Esophagus (tissue), 2 donors: ENCODE measurements around the gene SPRED3. TPM values are rescaled to one million over a fixed set of nuclear protein-coding genes. Genes with fewer than 3 reads are reported as not detected.
"Not testable (repeated sequence)": the region's sequence is repeated elsewhere in the genome, so short reads cannot be mapped to it uniquely, and the experiment has no call there.

Experiments
- H3K27ac ChIP-seq, 2 donors: one replicate each; pipeline ENCODE4 v1.5.1; 2013; ENCODE audit warnings: low read depth in 2 of 2, mild to moderate bottlenecking in 2 of 2, inconsistent platforms in 1 of 2, low read length in 1 of 2, moderate library complexity in 1 of 2
- H3K27me3 ChIP-seq, 2 donors: one replicate each; pipeline ENCODE4 v1.6.1; 2013; ENCODE audit warnings: low read length in 2 of 2, control low read depth in 1 of 2, mild to moderate bottlenecking in 1 of 2; ENCODE audit not compliant: insufficient read depth in 2 of 2, control insufficient read depth in 1 of 2
- H3K36me3 ChIP-seq, 2 donors: one replicate each; pipeline ENCODE4 v1.6.1; 2013; ENCODE audit warnings: low read length in 1 of 2; ENCODE audit not compliant: control insufficient read depth in 2 of 2, insufficient read depth in 2 of 2
- H3K4me1 ChIP-seq, 2 donors: one replicate each; pipeline ENCODE4 v1.6.1; 2013; ENCODE audit warnings: low read length in 1 of 2; ENCODE audit not compliant: control insufficient read depth in 2 of 2, insufficient read depth in 2 of 2
- H3K4me3 ChIP-seq, 2 donors: one replicate each; pipeline ENCODE4 v1.5.1; 2013; ENCODE audit warnings: low read length in 2 of 2, mild to moderate bottlenecking in 2 of 2, low read depth in 1 of 2, moderate library complexity in 1 of 2
- H3K9me3 ChIP-seq, 2 donors: one replicate each; pipeline ENCODE4 v1.6.1; 2013; ENCODE audit warnings: mild to moderate bottlenecking in 2 of 2, low read depth in 1 of 2, low read length in 1 of 2, moderate library complexity in 1 of 2; ENCODE audit not compliant: control insufficient read depth in 2 of 2, insufficient read depth in 1 of 2
- WGBS, 2 donors: extraction: QIAGEN DNeasy Blood & Tissue Kit; methylation state at CpG; one replicate each; pipeline ENCODE4 v1.1.7; 2013; 5-methylcytosine and 5-hydroxymethylcytosine counted together
- polyA plus RNA-seq, 2 donors: library from polyadenylated mRNA; stranded (reverse); fragments of 200-250 nt; gene quantifications; one replicate each; pipeline ENCODE4 v1.2.3, GENCODE V29; 2013
- donor health status: healthy with polysubstance abuse.
- donor health status: Bipolar disorder and iron deficiency.

SPRED3 gene
- polyA plus RNA-seq, 2 donors: 0.24 to 0.37 TPM

DNA sequence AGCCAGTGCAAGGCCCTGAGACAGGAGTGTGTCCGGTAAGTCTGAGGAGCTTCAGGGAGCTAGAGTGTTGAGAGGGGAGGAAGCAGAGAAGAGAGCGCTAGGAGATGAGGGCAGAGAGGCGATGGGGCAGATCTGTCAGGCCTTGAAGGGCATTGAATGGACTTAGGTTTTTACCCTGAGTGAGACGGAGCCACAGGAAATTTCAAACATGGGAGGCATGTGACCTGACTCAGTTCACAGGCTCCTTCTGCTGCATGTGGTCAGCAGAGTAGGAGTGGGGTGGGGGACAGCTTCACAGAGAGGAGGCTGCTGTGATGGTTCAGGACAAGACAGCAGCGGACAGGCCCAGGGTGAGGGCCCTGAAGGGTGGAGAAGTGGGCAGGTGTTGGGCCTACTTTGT, 11.9 kb downstream of the SPRED3 start:
- WGBS, 2 donors: 75% methylated on average over 5 of the region's 5 CpGs
- H3K4me3 ChIP-seq: no peak overlapping the region
- no peaks in the 10 kb centered on the region for H3K27me3 ChIP-seq

DNA sequence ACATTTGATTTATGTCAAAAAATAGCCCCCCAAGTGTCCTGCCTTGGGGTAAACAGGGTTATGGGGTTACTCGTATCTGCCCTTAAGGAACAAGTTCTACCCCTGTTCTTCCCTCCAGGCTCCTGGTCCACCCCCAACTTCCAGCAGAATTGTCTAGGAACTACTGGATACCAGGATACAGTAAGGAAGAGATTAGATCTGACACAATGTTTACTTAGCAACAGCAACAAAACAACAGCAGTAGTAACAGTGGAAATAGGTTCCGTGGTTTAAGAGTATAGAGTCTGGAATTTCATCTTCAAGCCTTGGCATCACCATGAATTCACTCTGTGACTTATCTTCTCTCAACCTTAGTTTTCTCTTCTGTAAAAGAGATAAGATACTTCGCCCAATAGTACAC, 12.7 kb downstream of the SPRED3 start:
- WGBS, 2 donors: 56 to 63% methylated on average over 3 of the region's 3 CpGs
- H3K36me3 ChIP-seq: peaks cover 0 to 10% of the 10 kb centered on the region in 2 donors

More for the DNA sequence above, 11.9 kb downstream of the SPRED3 start:
- Histone ChIP-seq H3K27ac (no peak overlapping the region), H3K9me3 (no peaks in the 10 kb centered on the region), H3K36me3 (peaks cover 0 to 8% of the 10 kb centered on the region in 2 donors), H3K4me1 (peaks cover 0 to 5% of the 10 kb centered on the region in 2 donors)

DNA sequence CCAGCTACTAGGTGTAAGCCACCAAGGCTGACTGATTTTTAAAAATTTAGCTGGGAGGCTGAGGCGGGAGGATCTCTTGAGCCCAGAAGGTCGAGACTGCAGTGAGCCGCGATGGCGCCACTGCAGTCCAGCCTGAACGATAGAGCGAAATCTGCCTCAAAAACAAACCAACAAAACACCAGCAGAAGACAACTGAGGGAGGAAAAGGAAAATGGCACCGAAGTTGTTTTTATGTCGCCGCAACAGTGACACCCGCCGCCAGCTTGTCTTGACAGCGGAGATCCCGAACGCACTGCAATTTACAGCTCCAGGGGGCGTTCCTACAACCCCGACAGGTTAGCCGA, 14.1 kb downstream of the SPRED3 start:
- WGBS, 2 donors: 6 to 7% methylated on average over 18 of the region's 18 CpGs
- peak overlapping the region; percentile 3 to 73 for H3K27ac ChIP-seq

More for the DNA sequence above, 12.7 kb downstream of the SPRED3 start:
- Histone ChIP-seq H3K9me3 (no peaks in the 10 kb centered on the region), H3K27me3 (no peaks in the 10 kb centered on the region), H3K27ac (no peak overlapping the region), H3K4me1 (peaks cover 0 to 2% of the 10 kb centered on the region in 2 donors), H3K4me3 (no peak overlapping the region)

DNA sequence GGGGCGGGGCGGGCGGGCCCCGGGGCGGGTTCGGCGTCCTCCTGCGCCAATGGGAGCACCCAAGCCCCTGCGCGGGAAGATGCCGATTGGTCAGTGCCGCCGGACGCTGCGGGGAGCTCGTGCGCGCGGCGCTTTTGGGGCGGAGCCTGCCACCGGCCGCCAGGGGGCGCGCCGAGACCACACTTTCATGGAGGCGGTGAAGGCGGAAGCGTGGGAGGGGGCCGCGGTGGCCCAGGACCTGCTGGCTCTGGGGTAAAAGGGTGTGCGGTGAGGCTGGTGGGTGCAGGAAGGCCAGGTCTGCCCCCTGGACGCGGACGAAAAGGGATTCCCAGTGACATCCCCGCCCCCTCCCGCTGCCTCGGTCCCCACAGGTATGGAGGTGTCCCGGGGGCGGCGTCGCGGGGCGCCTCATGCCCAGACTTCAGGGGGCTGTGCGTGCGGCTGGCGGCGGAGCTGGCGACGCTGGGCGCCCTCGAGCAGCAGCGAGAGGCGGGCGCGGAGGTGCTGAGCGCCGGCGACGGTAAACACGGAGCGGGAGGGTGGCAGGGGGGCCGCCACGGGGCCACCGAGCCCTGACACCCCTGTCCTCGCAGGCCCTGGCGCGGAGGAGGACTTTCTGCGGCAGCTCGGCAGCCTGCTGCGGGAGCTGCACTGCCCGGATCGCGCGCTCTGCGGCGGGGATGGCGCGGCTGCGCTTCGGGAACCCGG, 14.6 kb downstream of the SPRED3 start, which contains the start of gene FAM98C:
Gene FAM98C, plus strand, starts transcription at position 127 of the 708 bp plus-strand sequence. Its CDS starts 61 bp downstream, at position 188.
- H3K27ac ChIP-seq: peak within 1 kb of the TSS; percentile 86 to 90
- H3K4me1 ChIP-seq: peaks cover 0 to 2% of the 10 kb centered on the region in 2 donors
- WGBS, 2 donors: 0 to 1% methylated on average over 60 to 82 of the region's 82 CpGs
- no peaks in the 10 kb centered on the region for H3K27me3 ChIP-seq
- H3K9me3 ChIP-seq: no peaks in the 10 kb centered on the region
- peaks cover 3 to 17% of the 10 kb centered on the region in 2 donors for H3K36me3 ChIP-seq
- peak within 1 kb of the TSS; percentile 73 to 99 for H3K4me3 ChIP-seq

More for the DNA sequence above, 14.1 kb downstream of the SPRED3 start:
- H3K4me1 ChIP-seq: peaks cover 0 to 2% of the 10 kb centered on the region in 2 donors
- H3K36me3 ChIP-seq: peaks cover 3 to 17% of the 10 kb centered on the region in 2 donors
- no peaks in the 10 kb centered on the region for H3K9me3 ChIP-seq
- H3K27me3 ChIP-seq: no peaks in the 10 kb centered on the region
- H3K4me3 ChIP-seq: peak overlapping the region; percentile 26 to 73

DNA sequence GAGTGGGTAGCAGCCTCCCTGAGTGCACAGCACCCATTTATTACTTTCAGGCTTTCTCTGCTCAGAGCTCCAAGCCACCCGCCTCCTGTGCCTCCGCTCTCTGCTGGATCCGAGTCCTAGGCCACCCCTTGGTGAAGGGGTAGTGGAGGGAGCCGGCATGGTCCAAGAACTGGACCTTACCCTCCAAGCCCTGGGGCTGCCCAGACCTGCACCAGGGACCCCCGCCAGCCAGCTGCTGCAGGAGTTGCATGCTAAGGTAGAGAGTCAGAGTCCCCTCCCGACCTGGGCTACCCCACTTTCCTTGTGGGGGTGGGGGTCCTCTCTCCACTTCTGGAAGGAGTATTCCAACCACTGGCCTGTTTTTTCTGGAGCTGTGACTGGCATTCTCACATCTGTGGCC, 16.4 kb downstream of the SPRED3 start:
- WGBS, 2 donors: 91 to 93% methylated on average over 6 of the region's 6 CpGs
- Histone ChIP-seq H3K4me1 (peaks cover 0 to 2% of the 10 kb centered on the region in 2 donors), H3K4me3 (no peak overlapping the region), H3K36me3 (peaks cover 3 to 17% of the 10 kb centered on the region in 2 donors), H3K27me3 (no peaks in the 10 kb centered on the region), H3K27ac (no peak overlapping the region), H3K9me3 (no peaks in the 10 kb centered on the region)

DNA sequence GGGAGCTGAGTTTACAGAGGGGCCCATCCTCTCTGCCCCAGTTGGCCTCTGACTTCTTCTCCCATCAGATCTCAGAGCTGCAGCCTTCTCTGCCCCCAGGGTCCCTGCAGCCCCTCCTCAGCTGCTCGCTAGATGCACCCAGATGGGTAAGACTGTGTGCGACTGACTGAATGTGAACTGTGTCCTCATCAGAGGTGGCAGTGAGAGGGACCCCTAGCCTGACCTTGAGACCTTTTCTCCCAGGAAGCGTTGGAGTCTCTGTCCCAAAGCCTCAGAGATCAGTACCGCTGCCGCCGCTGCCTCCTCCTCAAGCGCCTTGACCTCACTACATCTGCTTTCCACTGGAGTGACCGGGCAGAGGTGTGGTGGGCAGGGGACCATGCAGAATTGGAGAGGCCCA, 16.8 kb downstream of the SPRED3 start:
- Histone ChIP-seq H3K9me3 (no peaks in the 10 kb centered on the region), H3K36me3 (peaks cover 3 to 17% of the 10 kb centered on the region in 2 donors), H3K4me3 (no peak overlapping the region), H3K4me1 (peaks cover 0 to 2% of the 10 kb centered on the region in 2 donors), H3K27ac (no peak overlapping the region), H3K27me3 (no peaks in the 10 kb centered on the region)
- 95% methylated on average over 8 of the region's 8 CpGs for WGBS, 2 donors

DNA sequence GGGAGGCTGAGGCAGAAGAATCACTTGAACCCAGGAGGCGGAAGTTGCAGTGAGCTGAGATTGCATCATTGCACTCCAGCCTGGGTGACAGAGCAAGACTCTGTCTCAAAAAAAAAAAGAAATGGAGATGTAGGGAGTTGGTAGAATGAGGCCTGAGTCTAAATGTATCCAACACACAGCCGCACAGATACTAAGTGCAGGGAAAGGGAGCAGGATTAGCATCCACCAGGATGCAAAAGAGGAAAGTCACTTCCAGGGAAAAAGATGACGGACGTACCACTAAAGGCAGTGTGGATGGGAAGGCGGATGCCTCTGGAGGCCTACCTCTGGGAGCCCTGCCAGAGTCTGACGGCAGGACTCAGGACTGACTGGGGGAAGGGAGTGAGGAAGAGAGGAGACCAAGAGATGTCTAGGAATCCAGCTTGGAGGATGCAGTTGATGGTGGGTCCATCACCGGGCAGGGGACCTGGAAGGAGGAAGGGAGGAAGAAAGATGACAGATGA, 21.2 kb downstream of the SPRED3 start:
- Histone ChIP-seq H3K27ac (no peak overlapping the region), H3K36me3 (peaks cover 3 to 16% of the 10 kb centered on the region in 2 donors), H3K27me3 (no peaks in the 10 kb centered on the region), H3K4me1 (no peaks in the 10 kb centered on the region), H3K9me3 (no peaks in the 10 kb centered on the region), H3K4me3 (no peak overlapping the region)
- 54 to 56% methylated on average over 7 of the region's 7 CpGs for WGBS, 2 donors

DNA sequence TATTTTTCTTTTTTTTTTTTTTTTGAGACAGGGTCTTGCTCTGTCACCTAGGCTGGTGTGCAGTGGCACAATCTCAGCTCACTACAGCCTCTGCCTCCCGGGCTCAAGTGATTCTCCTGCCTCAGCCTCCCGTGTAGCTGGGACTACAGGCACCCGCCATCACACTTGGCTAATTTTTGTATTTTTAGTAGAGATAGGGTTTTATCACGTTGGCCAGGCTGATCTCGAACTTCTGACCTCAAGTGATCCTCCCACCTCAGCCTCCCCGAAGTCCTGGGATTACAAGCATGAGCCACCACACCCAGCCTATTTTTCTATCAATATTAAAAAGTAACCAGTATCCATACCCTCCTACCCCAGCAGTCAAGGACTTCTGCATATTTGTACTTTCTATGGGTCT, 21.9 kb downstream of the SPRED3 start:
- not testable (repeated sequence) for H3K27me3 ChIP-seq, H3K27ac ChIP-seq, H3K4me1 ChIP-seq, H3K9me3 ChIP-seq, H3K4me3 ChIP-seq, H3K36me3 ChIP-seq
- WGBS, 2 donors: 78 to 82% methylated on average over 6 of the region's 6 CpGs

DNA sequence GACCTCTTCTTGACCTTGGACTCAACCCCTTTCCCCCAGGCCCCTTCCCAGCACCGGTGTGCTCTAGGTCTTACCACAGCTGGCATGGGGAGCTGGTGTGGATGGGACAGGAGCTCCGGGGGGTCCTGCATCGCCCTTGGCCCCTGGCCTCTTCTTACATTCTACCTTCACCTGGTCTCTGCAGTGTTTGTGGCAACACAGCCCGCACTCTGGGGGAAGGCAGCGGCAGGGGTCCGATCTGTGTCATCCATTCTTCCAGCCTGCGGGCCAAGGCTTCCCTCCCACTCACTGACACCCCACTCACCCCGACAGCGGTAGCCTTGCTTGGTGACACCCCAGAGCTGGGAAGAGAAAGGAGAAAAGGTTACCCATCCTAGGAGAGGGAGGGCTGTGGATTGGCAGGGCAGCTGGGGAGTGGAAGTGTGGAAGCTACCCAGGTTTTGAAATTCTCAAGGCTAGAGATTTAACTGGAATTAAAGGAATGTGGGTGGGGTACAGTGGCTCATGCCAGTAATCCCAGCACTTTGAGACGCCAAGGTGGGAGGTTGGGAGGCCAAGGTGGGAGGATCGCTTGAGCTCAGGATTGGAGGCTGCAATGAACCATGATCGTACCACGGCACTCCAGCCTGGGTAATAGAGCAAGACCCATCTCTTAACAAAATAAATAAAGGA, 22.7 kb downstream of the SPRED3 start:
- H3K36me3 ChIP-seq: peaks cover 3 to 7% of the 10 kb centered on the region in 2 donors
- no peak overlapping the region for H3K4me3 ChIP-seq
- 83 to 85% methylated on average over 12 to 13 of the region's 13 CpGs for WGBS, 2 donors

More for the DNA sequence above, 22.7 kb downstream of the SPRED3 start:
- H3K9me3 ChIP-seq: no peaks in the 10 kb centered on the region
- H3K4me1 ChIP-seq: no peaks in the 10 kb centered on the region
- no peaks in the 10 kb centered on the region for H3K27me3 ChIP-seq
- no peak overlapping the region for H3K27ac ChIP-seq
